ENCODE results near the gene MAGEA9.
"Not testable (repeated sequence)": the region's sequence is repeated elsewhere in the genome, so short reads cannot be mapped to it uniquely, and the experiment has no call there.

MAGEA9 gene

GRCh38 chrX:149807747-149808458 is 26.2 kb downstream of the MAGEA9 start:
- DNase-seq: no peak

- no peak for DNase-seq
These were observed 36.9 kb downstream of the MAGEA9 start for GRCh38 chrX:149818652-149819051.

GRCh38 chrX:149819371-149819770 is 37.6 kb downstream of the MAGEA9 start:
- DNase-seq: no peak

- peak; percentile 1 for DNase-seq
These were observed 43.7 kb downstream of the MAGEA9 start for GRCh38 chrX:149825424-149825823.

GRCh38 chrX:149827254-149827653 is 45.5 kb downstream of the MAGEA9 start:
- no peak for DNase-seq

GRCh38 chrX:149829751-149830191 is 48.0 kb downstream of the MAGEA9 start:
- no peak for DNase-seq

GRCh38 chrX:149830192-149830873 is 48.6 kb downstream of the MAGEA9 start:
- no peak for DNase-seq

GRCh38 chrX:149831473-149831872 is 49.7 kb downstream of the MAGEA9 start:
- DNase-seq: no peak

- DNase-seq: not testable (repeated sequence)
These were observed 55.0 kb downstream of the MAGEA9 start for GRCh38 chrX:149836728-149837127.

- no peak for DNase-seq
These were observed 55.4 kb downstream of the MAGEA9 start for GRCh38 chrX:149837167-149837566.

Measured in inflammatory macrophage treated with lipopolysaccharide for 4 hours (primary cell).